HG03175 (cell line): ENCODE results near the gene C1QTNF4.
A peak's percentile ranks its signal among the peaks of the same experiment; 100 is the strongest.

Source experiments
- ATAC-seq: cut with Tn5 transposase; IDR thresholded peaks from one replicate; pipeline ENCODE4 v1.9.1; 2021; ENCODE audit warnings: mild to moderate bottlenecking, moderate library complexity; ENCODE audit not compliant: unreplicated experiment

C1QTNF4 gene

DNA sequence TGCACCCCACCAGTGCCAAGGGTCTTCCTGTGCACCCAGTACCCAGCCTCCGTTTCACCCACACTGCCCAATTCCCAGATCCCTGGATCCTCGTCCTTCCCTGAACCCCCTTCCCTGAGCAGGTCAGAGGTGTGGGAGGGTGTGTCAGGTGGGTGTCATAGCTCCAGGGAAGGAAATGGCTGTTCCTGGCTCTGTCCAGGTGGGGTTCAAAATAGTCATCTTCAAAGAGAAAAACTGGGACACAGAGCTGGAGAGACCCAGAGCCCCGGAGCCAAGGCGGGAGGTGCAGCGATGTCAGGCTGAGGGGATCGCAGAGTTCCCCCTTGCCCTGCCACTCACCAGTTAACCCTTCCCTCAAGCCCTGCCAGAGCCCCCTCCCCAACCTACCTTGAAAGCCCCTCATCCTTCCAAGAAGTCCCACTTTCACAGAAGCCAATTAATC is 698 bp downstream of the C1QTNF4 start:
- no peak for ATAC-seq

DNA sequence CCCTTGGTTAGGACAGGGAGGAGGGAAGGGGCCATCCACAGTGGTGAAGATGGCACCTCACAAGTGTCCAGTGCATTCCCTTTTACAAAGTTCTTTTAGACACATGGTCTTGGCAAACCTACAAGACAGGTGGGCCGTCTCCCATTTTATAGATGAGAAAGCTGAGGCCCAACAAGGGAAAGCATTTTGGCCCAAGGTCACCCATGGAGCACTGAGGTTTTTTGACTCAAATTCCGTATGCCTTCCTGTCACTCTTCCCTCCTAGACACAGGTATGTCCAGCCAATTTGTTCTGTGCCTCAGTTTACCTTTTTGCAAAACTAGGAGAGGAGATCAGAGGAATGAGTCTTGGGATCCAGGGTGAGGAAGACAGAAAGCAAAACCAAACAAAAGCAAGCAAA is 1.2 kb downstream of the C1QTNF4 start:
- no peak for ATAC-seq

DNA sequence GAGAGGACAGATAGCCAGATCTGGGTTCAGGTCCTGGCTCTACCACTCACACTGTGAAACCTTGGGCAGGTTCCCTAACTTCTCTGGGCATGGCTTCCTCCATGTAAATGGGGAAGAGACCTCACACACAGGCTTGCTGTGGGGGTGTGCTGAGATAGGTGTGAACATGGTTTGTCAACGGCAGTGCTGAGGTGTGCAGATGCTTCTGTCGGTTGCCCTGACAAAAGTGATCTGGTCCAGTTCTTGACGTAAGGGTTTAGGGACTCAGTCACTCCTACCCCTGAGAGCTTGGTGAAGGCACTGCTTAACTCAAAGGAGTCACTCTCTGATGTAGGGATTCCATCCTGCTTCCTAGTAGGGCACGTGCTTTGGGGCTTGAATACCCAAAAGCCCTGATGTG is 2.0 kb downstream of the C1QTNF4 start:
- no peak for ATAC-seq

DNA sequence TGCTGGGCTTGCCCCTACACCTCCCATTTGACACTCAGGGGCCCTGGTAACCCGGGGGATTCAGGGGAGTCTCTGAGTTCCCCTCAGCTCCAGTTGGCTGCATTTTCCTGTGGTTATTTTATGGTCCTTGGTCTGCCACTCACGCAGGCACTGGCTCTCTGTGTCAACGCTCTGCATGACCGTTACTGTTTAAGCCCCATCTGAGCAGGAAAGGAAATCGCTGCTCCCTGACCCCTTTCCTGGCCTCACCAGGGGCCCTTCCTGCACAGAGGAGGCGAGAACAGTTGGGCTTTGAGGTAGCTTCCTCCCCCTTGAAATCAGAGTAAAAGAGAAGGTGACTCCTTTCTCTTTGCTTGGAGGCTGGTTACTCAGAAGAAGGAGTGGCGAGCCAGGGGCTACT is 2.4 kb downstream of the C1QTNF4 start:
- ATAC-seq = no peak

DNA sequence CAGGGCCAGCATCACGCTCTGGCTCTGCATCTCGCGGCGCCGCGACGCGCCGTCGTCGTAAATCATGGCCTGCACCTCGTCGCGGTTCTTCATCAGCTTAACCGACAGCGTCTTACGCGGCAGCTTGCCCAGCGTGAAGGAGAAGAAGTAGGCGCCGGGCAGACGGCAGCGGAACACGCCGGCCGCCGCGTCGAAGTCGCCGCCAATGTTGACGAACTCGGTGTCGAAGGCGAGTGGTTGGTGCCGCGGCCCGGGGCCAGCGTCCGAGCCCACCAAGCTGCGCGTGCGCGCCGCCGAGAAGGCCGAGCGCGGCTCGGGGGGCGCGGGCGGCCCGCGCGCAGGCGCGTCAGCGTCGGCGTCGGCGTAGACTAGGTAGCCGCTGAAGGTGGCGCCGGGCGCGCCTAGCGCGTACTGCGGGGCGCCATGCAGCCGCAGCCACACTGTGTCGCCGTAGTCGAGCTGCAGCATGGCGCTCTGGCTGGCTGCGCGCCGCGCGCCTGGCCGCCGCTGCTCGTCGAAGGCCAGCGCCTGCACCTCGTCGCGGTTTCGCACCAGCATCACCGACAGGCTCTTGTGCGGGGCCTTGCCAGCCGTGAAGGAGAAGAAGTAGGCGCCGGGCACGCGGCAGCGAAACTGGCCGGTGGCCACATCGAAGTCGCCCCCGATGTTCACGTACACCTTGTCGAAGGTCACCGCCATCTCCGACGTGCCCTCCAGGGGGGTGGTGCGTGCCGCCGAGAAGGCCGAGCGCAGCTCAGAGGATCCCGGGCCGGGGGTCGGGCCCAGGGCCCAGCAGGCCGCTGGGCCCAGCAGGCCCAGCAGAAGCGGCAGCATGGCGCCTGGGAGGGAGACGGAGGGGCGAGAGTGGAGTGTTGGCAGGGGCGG is 4.0 kb downstream of the C1QTNF4 start:
- ATAC-seq = no peak

DNA sequence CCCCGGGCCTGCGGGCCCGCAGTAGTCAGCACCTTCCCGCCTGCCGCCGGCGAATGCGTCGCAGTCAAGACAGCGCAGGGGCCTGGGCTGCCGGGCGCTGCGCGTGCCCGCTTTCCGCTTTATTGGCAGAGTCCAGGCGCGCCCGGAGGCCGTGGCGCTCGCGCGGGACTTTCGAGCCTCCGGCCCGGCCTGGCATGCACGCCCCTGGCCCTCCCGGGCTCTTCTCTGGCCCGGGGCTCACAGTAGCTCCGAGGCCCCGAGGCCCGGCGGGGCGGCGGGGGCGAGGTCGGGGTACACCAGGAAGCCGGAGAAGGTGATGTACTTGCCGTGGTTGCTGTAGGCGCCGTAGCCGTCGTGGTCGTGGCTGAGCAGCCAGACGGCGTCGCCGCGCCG is 4.6 kb downstream of the C1QTNF4 start:
- no peak for ATAC-seq

DNA sequence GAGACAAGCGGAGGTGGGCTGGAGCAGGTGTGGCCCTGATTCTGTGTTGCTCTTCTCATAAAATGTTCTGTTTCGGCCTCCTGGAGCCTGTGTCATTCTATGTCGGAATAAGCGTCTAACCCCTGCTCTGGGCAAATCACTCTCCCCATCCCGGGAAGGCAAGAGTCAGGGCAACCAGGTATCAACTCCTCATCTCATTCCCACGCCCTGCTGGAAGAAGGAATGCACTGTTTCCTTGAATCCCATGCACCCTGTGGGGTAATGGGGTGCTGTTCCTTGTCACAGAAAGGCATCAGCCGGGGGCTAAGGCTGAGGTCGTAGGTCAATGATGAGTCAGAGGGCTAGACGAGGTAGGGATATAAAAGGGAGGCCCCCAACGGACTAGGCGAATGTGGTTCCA is 5.1 kb downstream of the C1QTNF4 start:
- ATAC-seq = no peak

DNA sequence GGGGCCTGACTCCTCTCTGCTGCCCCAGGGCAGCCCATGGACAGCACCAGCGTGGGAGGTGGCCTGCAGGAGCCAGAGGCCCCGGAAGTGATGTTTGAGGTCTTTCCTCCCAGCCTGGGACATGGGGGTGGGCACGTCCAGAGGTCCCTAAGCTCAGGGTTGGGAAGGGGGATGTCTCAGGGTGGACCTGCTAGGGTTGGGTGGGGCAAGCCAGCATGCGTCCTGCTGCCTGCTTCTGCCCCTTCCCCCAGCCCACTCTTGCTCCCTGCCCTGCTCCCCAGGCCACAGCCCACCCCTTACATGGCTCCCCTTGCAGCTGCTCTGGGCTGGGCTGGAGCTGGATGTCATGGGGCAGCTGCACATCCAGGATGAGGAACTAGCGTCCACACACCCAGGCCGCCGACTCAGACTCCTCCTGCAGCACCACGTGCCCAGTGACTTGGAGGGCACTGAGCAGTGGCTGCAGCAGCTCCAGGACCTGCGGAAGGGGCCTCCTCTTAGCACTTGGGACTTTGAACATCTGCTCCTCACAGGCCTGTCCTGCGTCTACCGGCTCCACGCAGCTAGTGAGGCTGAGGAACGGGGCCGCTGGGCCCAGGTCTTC is 6.4 kb downstream of the C1QTNF4 start:
- no peak for ATAC-seq

DNA sequence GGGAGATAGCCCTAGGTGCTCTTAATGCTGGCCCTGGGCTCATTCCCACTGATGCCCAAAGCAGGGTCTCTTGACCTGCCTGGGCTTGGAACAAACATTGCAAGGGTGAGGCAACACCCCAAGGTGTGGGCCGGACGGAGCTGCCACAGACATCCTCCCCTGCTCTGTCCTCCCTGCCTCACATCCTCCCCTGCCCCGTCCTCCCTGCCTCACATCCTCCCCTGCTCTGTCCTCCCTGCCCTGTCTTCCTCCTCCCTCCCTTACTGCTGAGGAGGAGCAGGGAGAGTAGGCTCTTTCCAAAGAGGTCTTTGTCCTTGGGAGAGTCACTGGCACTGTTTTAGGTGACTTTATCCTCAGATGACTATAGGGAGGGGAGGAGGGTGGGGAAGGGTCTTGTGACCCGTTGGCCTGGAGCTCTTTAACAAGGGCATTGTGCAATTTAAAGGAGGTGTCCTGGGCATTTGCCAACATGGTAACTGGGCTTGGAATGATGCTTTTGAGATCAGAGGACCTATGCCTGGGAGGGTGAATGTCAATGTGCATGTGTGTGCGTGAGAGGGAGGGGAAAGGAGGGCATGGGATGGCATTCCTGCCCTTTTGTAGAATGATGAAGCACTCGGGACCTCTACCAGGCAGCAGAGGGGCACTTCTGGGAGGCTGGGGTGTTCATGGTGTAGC is 7.0 kb downstream of the C1QTNF4 start:
- no peak for ATAC-seq

DNA sequence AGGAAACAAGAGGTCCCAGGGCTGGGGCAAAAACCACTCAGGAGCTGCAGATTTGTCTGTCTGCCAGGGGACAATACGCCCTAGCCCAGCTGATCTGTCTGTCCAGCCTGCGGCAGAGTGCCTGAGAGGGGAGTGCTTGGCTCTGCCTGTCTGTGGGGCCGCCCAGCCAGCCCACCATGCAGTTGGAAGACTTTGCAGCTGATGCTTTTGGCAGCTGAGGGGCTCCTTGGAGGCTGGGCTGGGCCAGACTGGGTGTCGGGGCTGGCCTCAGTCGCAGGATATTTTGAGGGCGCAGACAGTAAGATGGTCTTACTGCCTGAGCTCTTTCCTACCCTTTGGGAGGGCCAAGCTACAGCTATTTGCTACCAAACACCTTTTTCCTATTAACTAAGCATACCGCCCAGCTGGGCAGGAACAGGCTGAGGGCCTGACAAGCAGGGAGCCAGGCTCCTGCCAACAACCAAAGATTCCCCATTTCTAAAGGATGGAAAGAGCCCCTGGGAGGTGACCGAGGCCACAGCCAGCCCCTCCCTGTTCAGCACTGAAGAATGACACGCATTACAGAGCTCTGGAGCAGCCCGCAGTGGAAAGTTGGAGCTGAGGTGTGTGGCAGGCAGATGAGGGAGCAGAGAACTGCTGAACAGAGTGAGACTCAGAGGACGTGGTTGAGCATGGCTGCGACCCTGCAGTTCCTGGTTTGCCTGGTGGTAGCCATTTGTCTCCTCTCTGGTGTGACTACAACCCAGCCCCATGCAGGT is 7.9 kb downstream of the C1QTNF4 start, which contains the start of gene FAM180B:
TSS of gene FAM180B (plus strand) at position 581 of the 758 bp plus-strand sequence. CDS start at position 672, 91 bp downstream.
- ATAC-seq = no peak

DNA sequence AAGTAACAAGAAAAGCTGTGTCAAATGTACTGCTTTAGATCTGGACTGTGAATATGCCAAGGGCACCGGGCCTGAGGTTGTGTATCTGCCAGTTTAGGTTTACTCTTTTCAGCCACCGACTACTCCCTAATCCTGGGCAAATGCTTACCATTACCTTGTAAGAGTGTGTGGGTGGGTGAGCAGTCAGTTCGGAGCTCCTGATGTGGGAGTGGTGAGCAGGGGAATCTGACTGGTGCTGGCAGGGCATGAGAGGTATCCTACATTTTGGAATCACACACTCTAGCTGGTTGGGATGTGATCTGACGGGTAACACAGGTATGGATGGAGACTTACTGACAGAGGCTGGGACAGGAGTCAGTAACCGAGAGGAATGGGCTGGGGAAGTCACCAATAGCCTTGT is 10.4 kb downstream of the C1QTNF4 start:
- ATAC-seq = no peak

DNA sequence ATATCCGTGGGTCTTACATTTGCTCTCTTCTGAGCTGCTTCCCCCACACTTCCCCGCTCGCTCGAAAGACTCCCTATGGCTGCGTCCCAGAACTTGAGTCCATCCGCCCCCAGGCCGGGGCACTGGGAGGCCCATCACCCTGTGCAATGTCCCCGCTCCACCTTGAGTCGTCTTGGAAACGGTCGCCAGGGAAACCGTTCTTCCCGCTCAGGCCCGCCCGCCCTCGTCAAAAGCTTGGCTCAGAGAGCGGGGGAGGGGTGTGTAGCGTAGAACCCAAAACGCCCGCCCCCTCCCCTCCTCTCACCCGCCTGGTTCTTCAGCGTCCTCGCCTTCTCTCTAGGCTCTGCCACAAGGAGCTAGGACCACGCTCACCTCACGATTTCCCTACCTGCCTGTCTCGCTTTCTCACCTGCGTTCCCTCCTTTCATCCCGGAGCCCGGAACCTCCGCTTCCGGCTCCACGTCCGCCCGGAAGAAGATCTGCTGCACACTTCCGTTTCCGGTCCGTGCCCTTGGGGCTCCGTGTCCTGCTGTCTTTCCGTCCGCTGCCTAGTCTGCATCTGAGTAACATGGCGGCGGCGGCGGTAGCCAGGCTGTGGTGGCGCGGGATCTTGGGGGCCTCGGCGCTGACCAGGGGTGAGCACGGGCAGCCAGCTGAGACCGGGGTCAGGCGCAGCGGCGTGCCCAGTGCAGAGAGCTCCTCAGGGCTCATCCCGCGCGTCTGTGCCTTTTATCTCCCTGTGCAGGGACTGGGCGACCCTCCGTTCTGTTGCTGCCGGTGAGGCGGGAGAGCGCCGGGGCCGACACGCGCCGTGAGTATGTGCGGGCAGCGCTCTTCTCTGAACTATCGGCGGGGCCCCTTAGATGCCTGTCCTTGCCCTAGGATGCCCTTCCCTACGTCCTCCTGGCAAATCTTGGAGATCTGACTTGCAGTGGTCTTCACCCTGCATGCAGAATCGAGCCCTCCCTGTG is 15.4 kb downstream of the C1QTNF4 start, which contains the start of the genes KBTBD4 and NDUFS3:
TSS of gene KBTBD4 (minus strand) at position 447 of the 971 bp plus-strand sequence. CDS start at position 428, 19 bp downstream.
TSS of gene NDUFS3 (plus strand) at position 551 of the 971 bp plus-strand sequence. CDS start at position 569, 18 bp downstream.
- ATAC-seq = peak; percentile 89

DNA sequence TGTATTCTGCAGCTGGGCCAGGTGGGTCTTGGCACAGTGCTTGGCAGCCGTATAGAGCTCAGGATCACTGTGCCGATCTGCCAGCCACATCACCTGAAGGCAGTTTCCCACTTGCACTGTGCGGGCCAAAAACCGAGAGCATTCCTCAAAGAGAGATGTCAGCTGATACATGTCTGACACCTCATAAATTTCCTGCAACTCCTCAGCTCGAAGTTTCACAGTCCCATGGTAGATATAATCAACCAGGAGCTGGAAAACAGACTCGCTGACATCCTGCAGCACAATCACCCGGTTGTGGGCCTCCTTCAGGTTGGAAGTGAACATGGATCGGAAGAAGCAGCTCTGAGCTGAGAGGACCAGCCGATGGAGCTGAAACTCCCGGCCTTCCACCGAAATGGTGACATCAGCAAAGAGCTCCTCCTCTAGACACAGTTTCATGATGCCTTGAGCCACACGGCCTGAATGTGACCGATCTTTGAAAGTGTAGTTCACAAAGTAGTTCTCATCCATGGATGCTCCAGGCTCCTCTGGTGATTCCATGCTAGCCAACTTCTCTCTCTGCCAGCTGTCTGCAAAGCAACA is 16.7 kb downstream of the C1QTNF4 start:
- no peak for ATAC-seq

DNA sequence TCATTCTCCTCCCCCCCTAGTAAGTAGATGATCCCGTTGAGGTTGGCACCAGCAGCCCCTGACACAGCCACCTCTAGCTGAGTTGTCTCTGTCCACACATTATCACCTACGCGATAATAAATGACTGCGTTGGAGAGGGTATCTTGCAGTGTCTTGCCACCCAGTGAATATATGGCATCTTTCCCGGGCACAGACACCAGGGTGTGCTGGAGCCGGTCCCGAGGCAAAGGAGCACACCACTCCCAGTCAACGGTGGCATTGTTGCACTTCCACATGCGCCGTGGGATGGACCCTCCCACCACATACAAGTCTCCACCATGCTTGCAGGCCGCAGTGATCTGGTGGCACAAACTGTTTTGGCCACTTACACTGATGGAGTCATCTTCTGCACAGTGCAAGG is 20.9 kb downstream of the C1QTNF4 start:
- no peak for ATAC-seq

DNA sequence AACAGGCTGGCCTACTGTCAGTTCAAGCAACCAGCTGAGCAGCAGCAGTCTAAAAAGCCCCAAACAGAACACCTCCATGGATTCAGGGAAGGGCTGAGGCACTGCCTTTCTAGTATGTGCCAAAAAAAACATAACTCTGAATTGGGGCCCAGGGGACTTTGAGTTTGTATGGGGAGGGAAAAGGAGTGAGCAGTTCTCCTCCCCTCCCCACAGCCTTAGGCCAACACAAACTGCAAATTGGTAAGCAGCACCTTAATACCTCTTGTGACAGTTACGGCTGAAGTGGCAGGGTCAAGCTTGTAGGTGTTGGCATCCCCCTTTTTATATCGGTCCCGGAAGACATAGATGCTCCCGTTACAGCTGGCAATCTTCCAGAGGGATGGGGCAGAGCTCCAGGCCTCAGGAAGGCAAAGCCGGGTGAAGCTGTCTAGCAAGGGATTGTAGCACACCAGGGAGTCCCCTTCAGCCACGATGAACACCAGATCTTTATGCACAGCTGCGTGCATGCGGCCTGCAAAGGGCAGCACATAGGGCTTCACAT is 21.4 kb downstream of the C1QTNF4 start:
- ATAC-seq = no peak

DNA sequence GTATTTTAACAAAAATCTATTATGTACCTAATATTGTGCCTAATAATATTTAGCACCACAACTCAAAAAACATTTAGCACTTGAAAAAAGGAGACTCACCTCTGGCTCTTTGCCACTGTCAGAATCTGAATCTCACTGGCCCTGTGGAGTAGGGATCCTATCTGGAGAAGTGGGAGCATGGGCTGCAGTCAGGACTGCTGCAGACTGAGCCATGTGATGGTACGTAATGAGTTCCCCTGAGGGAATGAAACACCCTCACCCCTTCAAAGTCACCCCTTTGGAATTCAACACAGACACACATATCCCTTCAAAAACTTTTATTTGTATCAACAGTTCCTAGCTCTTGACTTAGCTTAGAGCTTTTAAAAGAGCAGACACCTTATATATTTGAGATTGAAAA is 22.3 kb downstream of the C1QTNF4 start:
- ATAC-seq = no peak

DNA sequence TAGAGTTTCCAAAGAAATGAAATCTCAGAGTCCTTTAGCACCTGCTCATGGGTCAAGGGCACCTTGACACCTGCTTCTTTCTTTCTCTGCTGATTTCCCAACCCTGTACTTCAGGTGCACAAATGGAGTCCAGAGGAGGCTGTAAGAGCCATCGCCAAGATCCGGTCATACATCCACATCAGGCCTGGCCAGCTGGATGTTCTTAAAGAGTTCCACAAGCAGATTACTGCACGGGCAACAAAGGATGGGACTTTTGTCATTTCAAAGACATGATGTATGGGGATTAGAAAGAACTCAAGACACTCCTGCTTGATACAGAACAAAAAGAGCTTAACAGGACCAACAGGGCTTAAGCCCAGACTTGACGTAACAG is 22.9 kb downstream of the C1QTNF4 start:
- no peak for ATAC-seq

DNA sequence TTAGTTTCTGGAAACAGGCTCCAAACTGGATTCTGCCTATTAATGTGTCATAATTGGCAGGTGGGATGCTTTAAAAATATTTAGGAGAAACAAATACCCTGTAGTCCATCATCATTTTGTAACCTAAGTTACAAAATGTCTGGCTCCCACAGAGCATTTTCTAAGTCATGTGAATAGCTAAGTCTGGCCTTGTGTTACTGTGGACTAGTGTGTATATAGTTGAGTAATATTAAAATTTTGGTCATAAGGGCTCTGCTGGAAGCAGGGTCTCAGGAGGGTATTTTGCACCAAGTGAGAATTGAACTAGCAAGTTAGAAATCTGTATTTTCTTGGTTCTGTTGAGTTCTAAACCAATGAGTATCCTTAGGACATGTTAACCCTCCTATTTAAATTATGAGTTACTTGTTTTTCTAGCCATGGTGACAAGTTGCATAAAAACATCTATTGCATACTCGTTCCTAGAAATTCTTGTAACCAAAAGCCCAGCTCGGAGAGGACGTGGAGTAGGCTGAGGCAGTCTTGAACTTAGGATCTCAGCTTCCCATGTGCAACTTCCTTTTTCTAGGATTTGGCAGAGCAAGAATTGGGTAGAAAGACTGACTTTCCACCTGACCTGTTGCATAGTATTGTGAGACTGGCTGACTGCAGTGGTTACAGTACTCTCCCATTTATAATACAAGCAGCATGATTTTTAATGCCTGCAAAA is 23.4 kb downstream of the C1QTNF4 start:
- ATAC-seq = no peak
